HepG2 (cell line): Measurements from ENCODE around the gene ARL6. TPM values are rescaled to one million over a fixed set of nuclear protein-coding genes. Genes with fewer than 3 reads are reported as not detected.
A peak's percentile ranks its signal among the peaks of the same experiment; 100 is the strongest.

Experiments used
- EED ChIP-seq: sonication (generic); formaldehyde crosslinking; IDR thresholded peaks from 2 replicates; pipeline ENCODE4 v1.5.0; 2020; ENCODE audit warnings: mild to moderate bottlenecking, missing genetic modification reagents
- HOXA5 ChIP-seq: sonication (generic); formaldehyde crosslinking; IDR thresholded peaks from 2 replicates; pipeline ENCODE4 v1.4.0; 2020; ENCODE audit warnings: missing genetic modification reagents
- HOXA7 ChIP-seq: sonication (generic); formaldehyde crosslinking; IDR thresholded peaks from 2 replicates; pipeline ENCODE4 v1.8.1; 2022; ENCODE audit warnings: mild to moderate bottlenecking, missing genetic modification reagents, moderate library complexity
- KLF13 ChIP-seq: sonication (generic); formaldehyde crosslinking; IDR thresholded peaks from 2 replicates; pipeline ENCODE4 v1.4.0; 2020; ENCODE audit warnings: mild to moderate bottlenecking, missing genetic modification reagents
- LRRFIP1 ChIP-seq: sonication (generic); formaldehyde crosslinking; conservative IDR thresholded peaks from 2 replicates; pipeline ENCODE4 v1.4.0; 2020; ENCODE audit warnings: missing genetic modification reagents
- MYC ChIP-seq: sonication (generic); formaldehyde crosslinking; IDR thresholded peaks from 2 replicates; pipeline ENCODE4 v1.9.0; 2021; ENCODE audit warnings: missing genetic modification reagents, borderline replicate concordance
- PCBP2 ChIP-seq: fragments of 200-400 bp; formaldehyde crosslinking; optimal IDR thresholded peaks from 2 replicates; pipeline ENCODE3; 2018; ENCODE audit warnings: low read length, low read depth; ENCODE audit not compliant: poor library complexity, severe bottlenecking
- POGZ ChIP-seq: sonication (generic); formaldehyde crosslinking; IDR thresholded peaks from 2 replicates; pipeline ENCODE4 v1.4.0; 2020; ENCODE audit warnings: mild to moderate bottlenecking, missing genetic modification reagents
- PRMT3 ChIP-seq: sonication (generic); formaldehyde crosslinking; IDR thresholded peaks from 2 replicates; pipeline ENCODE4 v1.8.1; 2022; ENCODE audit warnings: low read depth, mild to moderate bottlenecking, moderate library complexity, missing genetic modification reagents, borderline replicate concordance
- RAD51 ChIP-seq: fragments of 450-650 bp; IDR thresholded peaks from 2 replicates; pipeline ENCODE4 v1.6.1; 2016; ENCODE audit warnings: borderline replicate concordance
- RFX1 ChIP-seq: fragments of 450-650 bp; IDR thresholded peaks from 2 replicates; pipeline ENCODE4 v1.6.1; 2017
- SALL1 ChIP-seq: sonication (generic); formaldehyde crosslinking; IDR thresholded peaks from 2 replicates; pipeline ENCODE4 v1.8.0; 2022; ENCODE audit warnings: mild to moderate bottlenecking, missing genetic modification reagents
- SRF ChIP-seq: IDR thresholded peaks from 2 replicates; pipeline ENCODE4 v1.6.1; 2011; ENCODE audit warnings: mild to moderate bottlenecking, low read depth, low read length, moderate library complexity
- SRY ChIP-seq: sonication (generic); formaldehyde crosslinking; IDR thresholded peaks from 2 replicates; pipeline ENCODE4 v1.8.0; 2022; ENCODE audit warnings: mild to moderate bottlenecking, missing genetic modification reagents
- TBL1XR1 ChIP-seq: fragments of 150-350 bp; IDR thresholded peaks from 2 replicates; pipeline ENCODE4 v1.6.1; 2014; ENCODE audit warnings: borderline replicate concordance, low read length; ENCODE audit not compliant: partially characterized antibody
- TIGD3 ChIP-seq: sonication (generic); formaldehyde crosslinking; IDR thresholded peaks from 2 replicates; pipeline ENCODE4 v1.5.1; 2020; ENCODE audit warnings: mild to moderate bottlenecking, missing genetic modification reagents, borderline replicate concordance
- ZBED4 ChIP-seq: sonication (generic); formaldehyde crosslinking; IDR thresholded peaks from 2 replicates; pipeline ENCODE4 v1.4.0; 2020; ENCODE audit warnings: missing genetic modification reagents, borderline replicate concordance
- ZNF280D ChIP-seq: sonication (generic); formaldehyde crosslinking; IDR thresholded peaks from 2 replicates; pipeline ENCODE4 v1.5.1; 2020; ENCODE audit warnings: mild to moderate bottlenecking, missing genetic modification reagents
- ZNF761 ChIP-seq: sonication (generic); formaldehyde crosslinking; conservative IDR thresholded peaks from 2 replicates; pipeline ENCODE4 v1.4.0; 2020; ENCODE audit warnings: mild to moderate bottlenecking, missing genetic modification reagents
- polyA plus RNA-seq, 8 experiments: library from polyadenylated mRNA; depleted of rRNA in 3 of 8; stranded (reverse) in 7 of 8; unstranded in 1 of 8; fragments of >200 nt; fragmentation: Illumina TruSeq in 4 of 8; extraction: Trizol in 4 of 8; gene quantifications; 2 replicates each; pipeline versions ENCODE4 v1.2.1 to v1.2.3, GENCODE V29; 2011 to 2016; ENCODE audit warnings: low read depth in 4 of 8, missing spikeins in 1 of 8, mixed read lengths in 1 of 8; ENCODE audit not compliant: insufficient read depth in 1 of 8
- total RNA-seq, 5 experiments: library from RNA; depleted of rRNA; stranded (reverse); fragments of >200 nt; fragmentation: Illumina TruSeq; extraction: Trizol; gene quantifications; 2 replicates each; pipeline ENCODE4 v1.2.3, GENCODE V29; 2016; ENCODE audit warnings: low read depth in 1 of 5

The ARL6 gene
- total and polyA plus RNA-seq, 2 of the 13 experiments (the other 11 are each of a cell fraction or from before 2014, with no cell fraction given) = 1.3 to 3.7 TPM

GRCh38 chr3:97764407-97765238 lies at the start of gene ARL6 (continued):
- TF ChIP-seq ZBED4 (CRISPR knock-in tag) (no peak), PRMT3 (CRISPR knock-in tag) (no peak), RFX1 (peak; percentile 94), ZNF761 (no peak), TBL1XR1 (no peak), MYC (peak; percentile 84), PCBP2 (no peak), POGZ (CRISPR knock-in tag) (peak; percentile 88), SALL1 (CRISPR knock-in tag) (peak; percentile 49; the same call in 1 of the 2 replicates), HOXA7 (CRISPR knock-in tag) (no peak), LRRFIP1 (no peak), HOXA5 (CRISPR knock-in tag) (no peak), KLF13 (CRISPR knock-in tag) (no peak), ZNF280D (CRISPR knock-in tag) (no peak), RAD51 (no peak), TIGD3 (CRISPR knock-in tag) (0 out of 2 replicates have a peak, but pooled peaks have one; percentile 38), SRY (CRISPR knock-in tag) (no peak; the same call in 1 of the 2 replicates), SRF (no peak), EED (CRISPR knock-in tag) (no peak)
